Measurements from ENCODE around the gene METRN. TPM values are rescaled to one million over a fixed set of nuclear protein-coding genes. Genes with fewer than 3 reads are reported as not detected.

The METRN gene
- polyA plus RNA-seq, 3 donors: 0.97 to 5.4 (median 1.7) TPM

DNA sequence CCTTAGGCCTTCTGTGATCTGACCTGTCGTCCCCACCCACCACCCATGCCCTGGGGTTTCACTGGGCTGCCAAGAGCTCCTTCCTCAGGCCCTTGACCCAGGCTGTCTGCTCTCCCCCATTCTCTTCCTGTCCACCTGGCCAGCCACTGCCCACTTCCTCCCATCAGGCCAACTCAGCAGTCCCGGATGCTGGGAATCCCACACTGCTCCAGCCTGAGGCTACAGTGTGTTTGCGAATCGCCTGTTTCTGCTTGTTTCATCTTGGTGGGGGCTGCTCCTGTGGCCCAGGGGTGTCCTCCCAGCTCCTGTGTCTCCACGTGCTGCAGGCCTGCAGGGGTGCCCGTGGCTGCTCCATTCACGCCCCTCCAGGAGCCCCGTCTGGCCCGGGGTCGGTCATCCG, 839 bp upstream of the METRN start:
- H3K4me3 Mint-ChIP-seq: peak overlapping the region in 1 of 2 donors; percentile 67
- Histone ChIP-seq H3K4me1 (ENCODE audit: control insufficient read depth in 1 of 2, insufficient read depth in 2 of 2, low read length in 2 of 2) (peaks cover 12 to 22% of the 10 kb centered on the region in 2 donors), H2AFZ (ENCODE audit: insufficient read depth, low read depth, low read length, poor library complexity, severe bottlenecking) (no peak overlapping the region), H3K36me3 (replicated peaks in 1 of 2; ENCODE audit: control insufficient read depth in 1 of 2, insufficient read depth in 2 of 2, low read length in 2 of 2) (no peaks in the 10 kb centered on the region), H3K4me2 (replicated peaks; ENCODE audit: extremely low read depth, low read length, poor library complexity, severe bottlenecking) (no peak overlapping the region), H3K79me2 (ENCODE audit: insufficient read depth, low read length) (no peaks in the 10 kb centered on the region), H3K4me3 (replicated peaks in 1 of 3; ENCODE audit: low read depth in 2 of 3, low read length in 3 of 3) (no peak overlapping the region), H4K20me1 (ENCODE audit: insufficient read depth, low read length) (no peaks in the 10 kb centered on the region), H3K9ac (ENCODE audit: insufficient read depth, low read length, poor library complexity, severe bottlenecking) (no peak overlapping the region), H3K27me3 (ENCODE audit: control insufficient read depth in 2 of 2, insufficient read depth in 2 of 2, low read length in 2 of 2) (peaks cover 11 to 72% of the 10 kb centered on the region in 2 donors), H3K9me3 (replicated peaks in 1 of 2; ENCODE audit: control insufficient read depth in 1 of 2, insufficient read depth in 1 of 2, low read length in 2 of 2) (peaks cover 4 to 9% of the 10 kb centered on the region in 2 donors), H3K27ac (ENCODE audit: low read depth in 1 of 2, low read length in 2 of 2) (no peak overlapping the region)
- H3K27ac Mint-ChIP-seq: no peak overlapping the region
- peaks cover 43 to 75% (median 58%) of the 10 kb centered on the region in 3 donors for H3K27me3 Mint-ChIP-seq (ENCODE audit: low read depth in 3 of 3)
- peaks cover 0 to 7% (median 0%) of the 10 kb centered on the region in 7 donors for H3K9me3 Mint-ChIP-seq
- intact Hi-C loops (cut with micrococcal nuclease): no loop called here
- TF ChIP-seq, protein P1, sequence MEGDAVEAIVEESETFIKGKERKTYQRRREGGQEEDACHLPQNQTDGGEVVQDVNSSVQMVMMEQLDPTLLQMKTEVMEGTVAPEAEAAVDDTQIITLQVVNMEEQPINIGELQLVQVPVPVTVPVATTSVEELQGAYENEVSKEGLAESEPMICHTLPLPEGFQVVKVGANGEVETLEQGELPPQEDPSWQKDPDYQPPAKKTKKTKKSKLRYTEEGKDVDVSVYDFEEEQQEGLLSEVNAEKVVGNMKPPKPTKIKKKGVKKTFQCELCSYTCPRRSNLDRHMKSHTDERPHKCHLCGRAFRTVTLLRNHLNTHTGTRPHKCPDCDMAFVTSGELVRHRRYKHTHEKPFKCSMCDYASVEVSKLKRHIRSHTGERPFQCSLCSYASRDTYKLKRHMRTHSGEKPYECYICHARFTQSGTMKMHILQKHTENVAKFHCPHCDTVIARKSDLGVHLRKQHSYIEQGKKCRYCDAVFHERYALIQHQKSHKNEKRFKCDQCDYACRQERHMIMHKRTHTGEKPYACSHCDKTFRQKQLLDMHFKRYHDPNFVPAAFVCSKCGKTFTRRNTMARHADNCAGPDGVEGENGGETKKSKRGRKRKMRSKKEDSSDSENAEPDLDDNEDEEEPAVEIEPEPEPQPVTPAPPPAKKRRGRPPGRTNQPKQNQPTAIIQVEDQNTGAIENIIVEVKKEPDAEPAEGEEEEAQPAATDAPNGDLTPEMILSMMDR (IDR thresholded peaks at IDR 0.05): no peak
- 55% methylated on average over 11 of the region's 11 CpGs for WGBS (ENCODE audit: insufficient coverage)
- peaks cover 0 to 3% of the 10 kb centered on the region in 2 donors for H3K36me3 Mint-ChIP-seq
- peaks cover 8% of the 10 kb centered on the region for H3K4me1 Mint-ChIP-seq
- no peak for DNase-seq

DNA sequence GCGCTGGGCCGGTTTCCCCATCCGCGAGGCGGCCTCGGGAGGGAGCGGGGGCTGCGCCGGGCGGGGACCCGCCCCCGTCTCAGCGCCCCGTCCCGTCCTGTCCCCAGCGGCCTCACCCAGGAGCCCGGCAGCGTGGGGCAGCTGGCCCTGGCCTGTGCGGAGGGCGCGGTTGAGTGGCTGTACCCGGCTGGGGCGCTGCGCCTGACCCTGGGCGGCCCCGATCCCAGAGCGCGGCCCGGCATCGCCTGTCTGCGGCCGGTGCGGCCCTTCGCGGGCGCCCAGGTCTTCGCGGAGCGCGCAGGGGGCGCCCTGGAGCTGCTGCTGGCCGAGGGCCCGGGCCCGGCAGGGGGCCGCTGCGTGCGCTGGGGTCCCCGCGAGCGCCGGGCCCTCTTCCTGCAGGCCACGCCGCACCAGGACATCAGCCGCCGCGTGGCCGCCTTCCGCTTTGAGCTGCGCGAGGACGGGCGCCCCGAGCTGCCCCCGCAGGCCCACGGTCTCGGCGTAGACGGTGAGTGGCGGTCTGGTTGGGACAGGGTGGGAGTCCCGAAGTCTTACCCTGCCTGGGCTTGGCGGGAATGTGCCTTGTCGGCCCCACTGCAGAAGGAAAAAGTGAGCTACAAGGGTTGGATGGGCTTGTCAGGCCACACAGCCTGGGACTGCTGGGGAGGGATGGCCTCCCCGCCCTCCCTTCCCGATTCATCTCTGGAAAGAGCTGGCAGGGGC, 720 bp downstream of the METRN start:
- no peak overlapping the region for H3K27ac Mint-ChIP-seq
- H3K79me2 ChIP-seq (ENCODE audit: insufficient read depth, low read length): no peaks in the 10 kb centered on the region
- peak overlapping the region; percentile 74 for H2AFZ ChIP-seq (ENCODE audit: insufficient read depth, low read depth, low read length, poor library complexity, severe bottlenecking)
- H3K4me3 Mint-ChIP-seq: peak overlapping the region; percentile 64 to 83
- intact Hi-C loops (cut with micrococcal nuclease): no loop called here
- 1% methylated on average over 73 of the region's 74 CpGs for WGBS (ENCODE audit: insufficient coverage)
- peaks cover 0 to 7% (median 0%) of the 10 kb centered on the region in 7 donors for H3K9me3 Mint-ChIP-seq
- H4K20me1 ChIP-seq (ENCODE audit: insufficient read depth, low read length): no peaks in the 10 kb centered on the region
- TF ChIP-seq, protein P1 (IDR thresholded peaks at IDR 0.05): no peak
- H3K4me1 Mint-ChIP-seq: peaks cover 16% of the 10 kb centered on the region
- peaks cover 4 to 9% of the 10 kb centered on the region in 2 donors for H3K9me3 ChIP-seq (replicated peaks in 1 of 2; ENCODE audit: control insufficient read depth in 1 of 2, insufficient read depth in 1 of 2, low read length in 2 of 2)
- no peaks in the 10 kb centered on the region for H3K36me3 ChIP-seq (replicated peaks in 1 of 2; ENCODE audit: control insufficient read depth in 1 of 2, insufficient read depth in 2 of 2, low read length in 2 of 2)
- DNase-seq: no peak
- no peak overlapping the region for H3K27ac ChIP-seq (ENCODE audit: low read depth in 1 of 2, low read length in 2 of 2)
- H3K4me1 ChIP-seq (ENCODE audit: control insufficient read depth in 1 of 2, insufficient read depth in 2 of 2, low read length in 2 of 2): peaks cover 22 to 32% of the 10 kb centered on the region in 2 donors
- H3K9ac ChIP-seq (ENCODE audit: insufficient read depth, low read length, poor library complexity, severe bottlenecking): peak overlapping the region; percentile 4
- H3K36me3 Mint-ChIP-seq: peaks cover 0 to 3% of the 10 kb centered on the region in 2 donors
- H3K4me3 ChIP-seq (replicated peaks in 1 of 3; ENCODE audit: low read depth in 2 of 3, low read length in 3 of 3): peak overlapping the region in 1 of 3 experiments; percentile 71
- peaks cover 47 to 77% (median 58%) of the 10 kb centered on the region in 3 donors for H3K27me3 Mint-ChIP-seq (ENCODE audit: low read depth in 3 of 3)
- H3K4me2 ChIP-seq (replicated peaks; ENCODE audit: extremely low read depth, low read length, poor library complexity, severe bottlenecking): peak overlapping the region; percentile 84
- H3K27me3 ChIP-seq (ENCODE audit: control insufficient read depth in 2 of 2, insufficient read depth in 2 of 2, low read length in 2 of 2): peaks cover 11 to 72% of the 10 kb centered on the region in 2 donors
